Neural cell (in vitro differentiated cells): ENCODE results near the gene GTF3C2. TPM values are rescaled to one million over a fixed set of nuclear protein-coding genes. Genes with fewer than 3 reads are reported as not detected.

ENCODE experiments used
- H2AFZ ChIP-seq: fragments of 200-600, 300-800 bp; sonication (generic), shearing (Covaris generic); 2 replicates; pipeline ENCODE4 v1.6.0; 2014; ENCODE audit warnings: low read depth, mild to moderate bottlenecking, antibody characterized with exemption, low read length, moderate library complexity
- H3F3A ChIP-seq: fragments of 200-600 bp; shearing (Covaris generic); 2 replicates; pipeline ENCODE4 v1.6.1; 2016; ENCODE audit warnings: mild to moderate bottlenecking, moderate library complexity, mixed read lengths, antibody characterized with exemption, low read length; ENCODE audit not compliant: insufficient read depth, poor library complexity, severe bottlenecking
- H3K27ac ChIP-seq: fragments of 200-600, 300-800 bp; sonication (generic), shearing (Covaris generic); 2 replicates; pipeline ENCODE4 v1.5.1; 2014; ENCODE audit warnings: mild to moderate bottlenecking, low read length, moderate library complexity
- H3K27me3 ChIP-seq: fragments of 300-800, 200-600 bp; sonication (generic), shearing (Covaris generic); 2 replicates; pipeline ENCODE4 v1.6.0; 2014; ENCODE audit warnings: mild to moderate bottlenecking, low read depth, low read length, moderate library complexity; ENCODE audit not compliant: insufficient read depth
- H3K36me3 ChIP-seq: fragments of 300-800, 200-600 bp; sonication (generic), shearing (Covaris generic); 2 replicates; pipeline ENCODE4 v1.5.1; 2014; ENCODE audit warnings: mild to moderate bottlenecking, antibody characterized with exemption, low read length, moderate library complexity; ENCODE audit not compliant: insufficient read depth
- H3K4me2 ChIP-seq: fragments of 300-800, 200-600 bp; sonication (generic), shearing (Covaris generic); 2 replicates; pipeline ENCODE4 v1.6.0; 2014; ENCODE audit warnings: mild to moderate bottlenecking, low read length
- H3K4me3 ChIP-seq: fragments of 300-800, 200-600 bp; sonication (generic), shearing (Covaris generic); 2 replicates; pipeline ENCODE4 v1.5.1; 2014; ENCODE audit warnings: mild to moderate bottlenecking, low read length, moderate library complexity
- H3K79me2 ChIP-seq: fragments of 200-600 bp; shearing (Covaris generic); replicated peaks from 2 replicates; pipeline ENCODE4 v1.6.0; 2014; ENCODE audit warnings: mild to moderate bottlenecking, low read length, moderate library complexity; ENCODE audit not compliant: insufficient read depth
- H3K9ac ChIP-seq: fragments of 300-800, 200-600 bp; sonication (generic), shearing (Covaris generic); 2 replicates; pipeline ENCODE4 v1.6.1; 2016; ENCODE audit warnings: mild to moderate bottlenecking, low read length, mixed read lengths
- H3K9me2 ChIP-seq: fragments of 200-600 bp; shearing (Covaris generic); 2 replicates; pipeline ENCODE4 v1.6.1; 2016; ENCODE audit warnings: mild to moderate bottlenecking, low read length, mixed read lengths; ENCODE audit not compliant: insufficient read depth
- H3K9me3 ChIP-seq: fragments of 200-600, 300-800 bp; sonication (generic), shearing (Covaris generic); 2 replicates; pipeline ENCODE4 v1.6.1; 2016; ENCODE audit warnings: mild to moderate bottlenecking, mixed run types, low read length, moderate library complexity, mixed read lengths
- H4K20me1 ChIP-seq: fragments of 200-600 bp; shearing (Covaris generic); 2 replicates; pipeline ENCODE4 v1.6.1; 2016; ENCODE audit warnings: mild to moderate bottlenecking, mixed run types; ENCODE audit not compliant: insufficient read depth
- EP300 ChIP-seq: fragments of 450-650 bp; conservative IDR thresholded peaks from 2 replicates; pipeline ENCODE4 v1.6.1; 2014; ENCODE audit warnings: antibody characterized with exemption, mild to moderate bottlenecking, moderate library complexity; ENCODE audit not compliant: poor library complexity, severe bottlenecking
- EZH2 ChIP-seq: fragments of 200-600, 300-800 bp; shearing (Covaris generic), sonication (generic); IDR thresholded peaks from 2 replicates; pipeline ENCODE4 v1.6.1; 2014; ENCODE audit warnings: antibody characterized with exemption, low read length, borderline replicate concordance, mild to moderate bottlenecking; ENCODE audit not compliant: insufficient read depth, poor library complexity, severe bottlenecking
- MXI1 ChIP-seq: fragments of 450-650 bp; conservative IDR thresholded peaks from 2 replicates; pipeline ENCODE4 v1.6.1; 2014; ENCODE audit warnings: antibody characterized with exemption, mild to moderate bottlenecking; ENCODE audit not compliant: poor library complexity, severe bottlenecking
- POLR2AphosphoS5 ChIP-seq: IDR thresholded peaks from 2 replicates; pipeline ENCODE4 v1.6.1; 2012
- RAD21 ChIP-seq: fragments of 450-650 bp; conservative IDR thresholded peaks from 2 replicates; pipeline ENCODE4 v1.6.1; 2014; ENCODE audit warnings: antibody characterized with exemption, mild to moderate bottlenecking, moderate library complexity
- REST ChIP-seq: IDR thresholded peaks from 2 replicates; pipeline ENCODE4 v1.6.1; 2012; ENCODE audit warnings: borderline replicate concordance
- SMC3 ChIP-seq: fragments of 450-650 bp; conservative IDR thresholded peaks from 2 replicates; pipeline ENCODE4 v1.6.1; 2014; ENCODE audit warnings: antibody characterized with exemption, mild to moderate bottlenecking, moderate library complexity; ENCODE audit not compliant: poor library complexity
- TAF1 ChIP-seq: IDR thresholded peaks from 2 replicates; pipeline ENCODE4 v1.6.1; 2012; ENCODE audit warnings: low read depth
- polyA plus RNA-seq: library from polyadenylated mRNA; depleted of rRNA; stranded (reverse); fragments of >200 nt; gene quantifications from 2 replicates; pipeline ENCODE4 v1.2.3, GENCODE V29; 2014
- TF ChIP-seq, protein P1 (sequence below): fragments of 450-650 bp; IDR thresholded peaks from 2 replicates; pipeline ENCODE4 v1.5.1; 2014; ENCODE audit warnings: antibody characterized with exemption, mild to moderate bottlenecking, moderate library complexity; ENCODE audit not compliant: poor library complexity, severe bottlenecking

Gene GTF3C2
- polyA plus RNA-seq, 1 donor from 2014 or later, result 27.8 TPM

GRCh38 chr2:27378096-27378808, 21.7 kb upstream of the GTF3C2 start:
- Histone ChIP-seq H3K27ac (no peak overlapping the region), H3K36me3 (no peaks in the 10 kb centered on the region), H3K4me3 (peak overlapping the region; percentile 72), H2AFZ (no peak overlapping the region), H3K27me3 (no peaks in the 10 kb centered on the region), H3K79me2 (peaks cover 12% of the 10 kb centered on the region), H3K9ac (no peak overlapping the region), H3K9me2 (no peaks in the 10 kb centered on the region), H3K9me3 (no peaks in the 10 kb centered on the region), H3F3A (no peaks in the 10 kb centered on the region), H3K4me2 (no peak overlapping the region), H4K20me1 (no peaks in the 10 kb centered on the region)
- TF ChIP-seq MXI1 (no peak), SMC3 (no peak), RAD21 (no peak), EP300 (no peak), EZH2 (no peak), TAF1 (no peak), REST (no peak), POLR2AphosphoS5 (no peak)
- TF ChIP-seq, protein P1, sequence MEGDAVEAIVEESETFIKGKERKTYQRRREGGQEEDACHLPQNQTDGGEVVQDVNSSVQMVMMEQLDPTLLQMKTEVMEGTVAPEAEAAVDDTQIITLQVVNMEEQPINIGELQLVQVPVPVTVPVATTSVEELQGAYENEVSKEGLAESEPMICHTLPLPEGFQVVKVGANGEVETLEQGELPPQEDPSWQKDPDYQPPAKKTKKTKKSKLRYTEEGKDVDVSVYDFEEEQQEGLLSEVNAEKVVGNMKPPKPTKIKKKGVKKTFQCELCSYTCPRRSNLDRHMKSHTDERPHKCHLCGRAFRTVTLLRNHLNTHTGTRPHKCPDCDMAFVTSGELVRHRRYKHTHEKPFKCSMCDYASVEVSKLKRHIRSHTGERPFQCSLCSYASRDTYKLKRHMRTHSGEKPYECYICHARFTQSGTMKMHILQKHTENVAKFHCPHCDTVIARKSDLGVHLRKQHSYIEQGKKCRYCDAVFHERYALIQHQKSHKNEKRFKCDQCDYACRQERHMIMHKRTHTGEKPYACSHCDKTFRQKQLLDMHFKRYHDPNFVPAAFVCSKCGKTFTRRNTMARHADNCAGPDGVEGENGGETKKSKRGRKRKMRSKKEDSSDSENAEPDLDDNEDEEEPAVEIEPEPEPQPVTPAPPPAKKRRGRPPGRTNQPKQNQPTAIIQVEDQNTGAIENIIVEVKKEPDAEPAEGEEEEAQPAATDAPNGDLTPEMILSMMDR, result no peak

- TF ChIP-seq POLR2AphosphoS5 (no peak), RAD21 (no peak), TAF1 (no peak), MXI1 (no peak), EP300 (no peak), SMC3 (no peak), REST (no peak), EZH2 (no peak)
- TF ChIP-seq, protein P1, result no peak
- no peak overlapping the region for H2AFZ ChIP-seq
- H3K4me2 ChIP-seq, result no peak overlapping the region
- no peak overlapping the region for H3K4me3 ChIP-seq
- H4K20me1 ChIP-seq, result no peaks in the 10 kb centered on the region
- no peak overlapping the region for H3K9ac ChIP-seq
- H3K27me3 ChIP-seq, result no peaks in the 10 kb centered on the region
- no peaks in the 10 kb centered on the region for H3F3A ChIP-seq
- H3K9me2 ChIP-seq, result no peaks in the 10 kb centered on the region
- no peaks in the 10 kb centered on the region for H3K9me3 ChIP-seq
- H3K36me3 ChIP-seq, result no peaks in the 10 kb centered on the region
- no peak overlapping the region for H3K27ac ChIP-seq
- peaks cover 12% of the 10 kb centered on the region for H3K79me2 ChIP-seq
These were observed 21.1 kb upstream of the GTF3C2 start for GRCh38 chr2:27377618-27378095.
